Peyer's patch (tissue), 4 donors: ENCODE measurements around the gene CFAP54. TPM values are rescaled to one million over a fixed set of nuclear protein-coding genes. Genes with fewer than 3 reads are reported as not detected.

Source experiments
- DNase-seq, 3 donors: peaks; one replicate each; pipeline ENCODE4 v3.0.0-alpha.2; 2017 to 2019
- H3K27ac ChIP-seq, 4 donors: fragments of 200-600 bp; sonication (generic); one replicate each; pipeline ENCODE4 v1.5.1; 2016 to 2019
- H3K27me3 ChIP-seq, 2 donors: fragments of 200-600 bp; sonication (generic); one replicate each; pipeline ENCODE4 v1.5.1; 2019
- H3K36me3 ChIP-seq, 3 donors: fragments of 200-600 bp; sonication (generic); one replicate each; pipeline ENCODE4 v1.5.1; 2016 to 2019
- H3K4me1 ChIP-seq, 4 donors: fragments of 200-600 bp; sonication (generic); one replicate each; pipeline ENCODE4 v1.5.1; 2016 to 2019
- H3K4me3 ChIP-seq, 4 donors: fragments of 200-600 bp; sonication (generic); 1 replicate in 3 of 4; 2 replicates in 1 of 4; pipeline ENCODE4 v1.5.1; 2016 to 2019; ENCODE audit warnings: mild to moderate bottlenecking in 1 of 4
- H3K9me3 ChIP-seq, 4 donors: fragments of 200-600 bp; sonication (generic); one replicate each; pipeline ENCODE4 v1.5.1; 2016 to 2019; ENCODE audit warnings: mild to moderate bottlenecking in 1 of 4
- CTCF ChIP-seq, 6 experiments: fragments of 450-650 bp in 4 of 6; fragments of 200-600 bp in 2 of 6; sonication (generic) in 1 of 6; IDR thresholded peaks; one replicate each; pipeline ENCODE4 v1.5.1; 2017 to 2019; ENCODE audit warnings: antibody characterized with exemption in 6 of 6, mild to moderate bottlenecking in 3 of 6, moderate library complexity in 1 of 6
- POLR2A ChIP-seq, 2 donors: fragments of 450-650 bp; IDR thresholded peaks; one replicate each; pipeline ENCODE4 v1.5.1; 2017; ENCODE audit warnings: antibody characterized with exemption in 2 of 2, mild to moderate bottlenecking in 2 of 2, moderate library complexity in 2 of 2
- total RNA-seq, 4 donors: library from RNA; depleted of rRNA; stranded (reverse); fragments of >200 nt; gene quantifications; one replicate each; pipeline ENCODE4 v1.1.0, GENCODE V29; 2016

CFAP54 gene
- total RNA-seq, 4 donors from 2014 or later, result 0.80 to 2.7 (median 0.83) TPM; not detected in 1

DNA sequence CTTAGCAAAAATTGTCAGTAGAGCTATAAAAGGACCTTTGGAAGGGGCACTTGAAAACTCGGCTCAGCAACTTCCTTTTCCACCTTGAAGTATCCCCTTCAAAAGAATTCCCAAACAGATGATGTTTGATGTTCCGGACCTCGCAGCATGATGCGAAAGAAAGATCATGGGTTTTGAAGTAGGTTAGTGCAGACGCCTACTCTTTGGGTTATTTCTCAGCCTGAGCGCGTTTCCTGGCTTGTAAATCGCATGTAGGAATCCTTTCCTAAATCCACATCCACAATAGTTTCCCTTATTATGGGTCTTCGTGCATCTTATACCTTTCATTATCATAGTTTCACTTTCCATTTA is 417.1 kb downstream of the CFAP54 start:
- no peaks in the 10 kb centered on the region for H3K36me3 ChIP-seq
- H3K4me1 ChIP-seq, result peaks cover 0 to 10% (median 0%) of the 10 kb centered on the region in 4 donors
- H3K27ac ChIP-seq, result peak overlapping the region; percentile 85 to 90 (median 87)
- DNase-seq, result no peak
- H3K27me3 ChIP-seq, result no peaks in the 10 kb centered on the region
- no peak for TF ChIP-seq POLR2A (IDR thresholded peaks at IDR 0.05)
- no peak for TF ChIP-seq CTCF (IDR thresholded peaks at IDR 0.05)
- H3K9me3 ChIP-seq, result no peaks in the 10 kb centered on the region
- peak overlapping the region; percentile 80 to 94 (median 86) for H3K4me3 ChIP-seq

DNA sequence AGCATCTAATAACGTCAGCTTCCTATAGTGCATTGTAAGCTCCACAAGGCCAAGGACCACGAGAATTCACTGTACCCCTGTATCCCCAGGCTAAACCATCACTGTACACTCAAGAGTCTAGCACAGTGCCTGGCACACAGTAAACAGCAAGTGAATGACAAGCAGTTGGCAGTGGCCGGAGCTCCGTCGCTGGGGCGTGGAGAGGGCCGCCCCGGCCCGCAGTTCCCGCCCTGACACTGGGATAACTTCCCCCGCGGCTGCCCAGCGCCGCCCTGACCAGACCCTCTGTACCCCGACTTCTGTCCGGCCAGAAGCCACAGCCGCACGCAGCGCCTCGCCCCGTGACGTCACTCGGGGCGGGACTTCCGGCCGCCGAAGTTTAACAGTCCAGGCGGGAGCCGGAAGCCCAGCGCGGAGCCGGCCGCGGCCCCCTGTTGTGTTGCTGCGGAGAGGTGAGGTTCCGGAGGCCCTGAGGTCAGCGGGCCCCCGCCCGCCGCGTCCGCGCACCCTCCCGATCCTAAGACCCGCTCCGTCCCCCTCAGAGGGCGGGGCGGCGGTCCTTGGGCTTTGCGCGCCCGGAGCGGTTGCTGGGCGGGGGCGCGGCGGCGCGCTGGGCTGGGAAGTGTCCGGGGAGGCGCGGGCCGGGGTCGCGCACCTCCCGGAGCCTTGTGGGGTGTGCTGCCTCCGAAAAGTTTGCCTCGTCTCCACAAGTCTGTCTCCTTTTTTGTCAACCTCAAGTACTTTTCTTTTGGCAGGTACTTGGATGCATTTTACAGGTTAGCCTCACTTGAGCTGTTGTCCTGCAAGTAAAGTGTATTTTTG is 417.7 kb downstream of the CFAP54 start, which contains the start of gene NEDD1:
TSS of gene NEDD1 (plus strand) at position 409 of the 822 bp plus-strand sequence. CDS start 2,503 bp downstream, outside the sequence.
- H3K27ac ChIP-seq, result peak within 1 kb of the TSS; percentile 85 to 90 (median 87)
- H3K36me3 ChIP-seq, result no peaks in the 10 kb centered on the region
- H3K4me1 ChIP-seq, result peaks cover 0 to 10% (median 0%) of the 10 kb centered on the region in 4 donors
- H3K4me3 ChIP-seq, result peak within 1 kb of the TSS; percentile 80 to 94 (median 86)
- no peaks in the 10 kb centered on the region for H3K27me3 ChIP-seq
- H3K9me3 ChIP-seq, result no peaks in the 10 kb centered on the region
- TF ChIP-seq CTCF (IDR thresholded peaks at IDR 0.05) (no peak), POLR2A (IDR thresholded peaks at IDR 0.05) (peak; percentile 40 to 63)
- DNase-seq, result peak; percentile 86 to 94 (median 92)

DNA sequence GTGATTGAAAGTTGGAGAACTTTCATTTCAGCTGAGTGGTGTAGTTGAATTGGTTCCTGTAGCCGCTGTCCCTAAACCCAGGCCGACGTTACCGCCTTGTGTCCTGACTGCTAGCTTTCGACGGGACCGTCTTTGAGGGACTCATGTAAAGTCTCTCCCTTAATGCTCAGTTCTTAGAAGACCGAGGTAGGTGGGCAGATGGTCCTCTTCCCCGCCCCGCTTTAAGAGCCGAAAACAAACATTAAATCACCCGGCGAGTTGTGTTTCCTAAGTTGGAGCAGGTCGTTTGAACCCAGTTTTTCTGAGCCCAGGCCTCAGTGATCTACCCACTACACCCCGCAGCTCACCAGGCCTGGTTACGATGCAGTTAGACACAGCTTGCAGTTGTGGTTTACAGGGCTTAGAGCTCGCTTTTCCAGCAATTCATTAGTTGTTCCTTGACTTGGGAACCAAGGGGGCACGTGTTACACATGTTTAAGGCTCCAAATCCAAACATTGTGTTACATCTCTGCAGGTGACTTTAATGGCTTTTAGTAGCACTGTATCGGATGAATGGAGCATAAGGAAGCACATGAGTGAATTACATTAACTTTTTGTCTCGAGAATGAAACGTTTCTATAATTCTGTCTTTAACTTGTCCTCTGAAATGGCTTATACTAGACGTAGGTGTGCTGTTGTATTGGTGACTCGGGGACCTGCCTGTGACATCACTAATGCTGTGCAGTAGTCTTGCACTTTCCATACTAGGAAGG is 418.5 kb downstream of the CFAP54 start:
- Histone ChIP-seq H3K27ac (peak overlapping the region; percentile 85 to 90 (median 87)), H3K27me3 (no peaks in the 10 kb centered on the region), H3K4me1 (peaks cover 0 to 10% (median 0%) of the 10 kb centered on the region in 4 donors), H3K4me3 (peak overlapping the region; percentile 80 to 94 (median 86)), H3K9me3 (no peaks in the 10 kb centered on the region), H3K36me3 (no peaks in the 10 kb centered on the region)
- TF ChIP-seq CTCF (IDR thresholded peaks at IDR 0.05) (no peak), POLR2A (IDR thresholded peaks at IDR 0.05) (no peak)
- peak in 2 of 3 donors; percentile 28 to 57 for DNase-seq

- Histone ChIP-seq H3K27me3 (no peaks in the 10 kb centered on the region), H3K4me1 (peaks cover 0 to 10% (median 0%) of the 10 kb centered on the region in 4 donors), H3K9me3 (no peaks in the 10 kb centered on the region), H3K4me3 (peak overlapping the region in 1 of 4 donors; percentile 88), H3K36me3 (no peaks in the 10 kb centered on the region), H3K27ac (peak overlapping the region in 1 of 4 donors; percentile 88)
- TF ChIP-seq CTCF (IDR thresholded peaks at IDR 0.05) (no peak), POLR2A (IDR thresholded peaks at IDR 0.05) (no peak)
- DNase-seq, result no peak
Measured at GRCh38 chr12:96908423-96908675, 419.0 kb downstream of the CFAP54 start.

- peaks cover 0 to 10% (median 0%) of the 10 kb centered on the region in 4 donors for H3K4me1 ChIP-seq
- TF ChIP-seq POLR2A (IDR thresholded peaks at IDR 0.05) (no peak), CTCF (IDR thresholded peaks at IDR 0.05) (no peak)
- H3K36me3 ChIP-seq, result no peaks in the 10 kb centered on the region
- no peaks in the 10 kb centered on the region for H3K9me3 ChIP-seq
- no peak overlapping the region for H3K27ac ChIP-seq
- no peaks in the 10 kb centered on the region for H3K27me3 ChIP-seq
- no peak overlapping the region for H3K4me3 ChIP-seq
- DNase-seq, result no peak
Measured at GRCh38 chr12:96912261-96912660, 422.9 kb downstream of the CFAP54 start.
